ENCODE data around the gene PRDM16. TPM values are rescaled to one million over a fixed set of nuclear protein-coding genes. Genes with fewer than 3 reads are reported as not detected.

Gene PRDM16
- polyA plus RNA-seq, 1 donor (not counting 4 experiments of a cell fraction or from before 2014, with no cell fraction given): 0.05 TPM

DNA sequence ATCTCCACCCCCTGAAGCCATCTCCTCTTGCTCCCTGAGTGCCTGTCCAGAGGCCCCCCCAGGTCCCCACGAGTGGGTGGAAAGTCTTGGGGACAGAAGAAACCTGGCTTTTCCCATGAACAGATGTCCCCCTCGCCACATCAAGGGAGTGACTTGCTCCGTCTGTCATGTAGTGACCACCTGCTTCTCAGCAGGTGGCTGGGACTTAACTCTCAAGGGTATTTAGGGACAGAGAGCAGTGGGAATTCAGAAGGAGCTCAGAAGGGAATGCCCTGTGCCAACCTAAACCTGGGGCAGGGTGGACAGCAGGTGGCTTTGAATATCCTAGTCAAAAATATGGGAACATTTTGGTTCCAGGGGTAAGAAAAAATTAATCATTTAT lies 139.8 kb downstream of the PRDM16 start:
- no peak overlapping the region for H3K27ac ChIP-seq (ENCODE audit: control insufficient read depth, insufficient read depth, low read length)
- H3K79me2 ChIP-seq (ENCODE audit: control insufficient read depth, insufficient read depth, low read length): no peaks in the 10 kb centered on the region
- no peak overlapping the region for H3K4me2 ChIP-seq (ENCODE audit: control insufficient read depth, extremely low read depth, insufficient read depth, low read depth, low read length)
- TF ChIP-seq EZH2 (IDR thresholded peaks at IDR 0.05; ENCODE audit: low read length) (no peak), CTCF (optimal IDR thresholded peaks at IDR 0.05 in 1 of 3, IDR thresholded peaks at IDR 0.05 in 1 of 3, conservative IDR thresholded peaks at IDR 0.05 in 1 of 3; ENCODE audit: extremely low read depth in 1 of 3, insufficient read depth in 2 of 3, low read length in 3 of 3) (no peak)
- H3K36me3 ChIP-seq (ENCODE audit: control insufficient read depth in 2 of 2, extremely low read depth in 1 of 2, insufficient read depth in 2 of 2, low read length in 2 of 2): no peaks in the 10 kb centered on the region
- dilution Hi-C loops (cut with MboI; ENCODE audit: extremely low pct_ligation_motif_present, low sequenced_read_pairs): no loop called here
- DNase-seq (ENCODE audit: low read depth, low spot score): no peak
- no peaks in the 10 kb centered on the region for H4K20me1 ChIP-seq (ENCODE audit: control insufficient read depth, extremely low read depth, insufficient read depth, low read length)
- peaks cover 8% of the 10 kb centered on the region for H3K9me3 ChIP-seq (ENCODE audit: control insufficient read depth, low read depth, low read length)
- H3K4me3 ChIP-seq (ENCODE audit: control insufficient read depth in 2 of 3, extremely low read depth in 1 of 3, insufficient read depth in 2 of 3, low read depth in 1 of 3, low read length in 3 of 3): no peak overlapping the region
- H3K9me1 ChIP-seq (ENCODE audit: control insufficient read depth, extremely low read depth, insufficient read depth, low read length): no peaks in the 10 kb centered on the region
- no peak for FAIRE-seq
- no peaks in the 10 kb centered on the region for H3K27me3 ChIP-seq (ENCODE audit: control insufficient read depth, extremely low read depth, insufficient read depth, low read length)
- H3K9ac ChIP-seq (ENCODE audit: control insufficient read depth, extremely low read depth, insufficient read depth, low read length): no peak overlapping the region
- H3K4me1 ChIP-seq (ENCODE audit: control insufficient read depth, extremely low read depth, insufficient read depth, low read length): no peaks in the 10 kb centered on the region
- H2AFZ ChIP-seq (ENCODE audit: control insufficient read depth, low read length): no peak overlapping the region

GRCh38 chr1:3209201-3209600 lies 140.2 kb downstream of the PRDM16 start:
- no peaks in the 10 kb centered on the region for H3K4me1 ChIP-seq (ENCODE audit: control insufficient read depth, extremely low read depth, insufficient read depth, low read length)
- no peaks in the 10 kb centered on the region for H4K20me1 ChIP-seq (ENCODE audit: control insufficient read depth, extremely low read depth, insufficient read depth, low read length)
- dilution Hi-C loops (cut with MboI; ENCODE audit: extremely low pct_ligation_motif_present, low sequenced_read_pairs): no loop called here
- H3K79me2 ChIP-seq (ENCODE audit: control insufficient read depth, insufficient read depth, low read length): no peaks in the 10 kb centered on the region
- H3K27me3 ChIP-seq (ENCODE audit: control insufficient read depth, extremely low read depth, insufficient read depth, low read length): no peaks in the 10 kb centered on the region
- H3K4me2 ChIP-seq (ENCODE audit: control insufficient read depth, extremely low read depth, insufficient read depth, low read depth, low read length): no peak overlapping the region
- no peak for FAIRE-seq
- peaks cover 8% of the 10 kb centered on the region for H3K9me3 ChIP-seq (ENCODE audit: control insufficient read depth, low read depth, low read length)
- H3K36me3 ChIP-seq (ENCODE audit: control insufficient read depth in 2 of 2, extremely low read depth in 1 of 2, insufficient read depth in 2 of 2, low read length in 2 of 2): no peaks in the 10 kb centered on the region
- H3K27ac ChIP-seq (ENCODE audit: control insufficient read depth, insufficient read depth, low read length): no peak overlapping the region
- no peak overlapping the region for H3K4me3 ChIP-seq (ENCODE audit: control insufficient read depth in 2 of 3, extremely low read depth in 1 of 3, insufficient read depth in 2 of 3, low read depth in 1 of 3, low read length in 3 of 3)
- no peak for TF ChIP-seq CTCF (optimal IDR thresholded peaks at IDR 0.05 in 1 of 3, IDR thresholded peaks at IDR 0.05 in 1 of 3, conservative IDR thresholded peaks at IDR 0.05 in 1 of 3; ENCODE audit: extremely low read depth in 1 of 3, insufficient read depth in 2 of 3, low read length in 3 of 3)
- no peak for TF ChIP-seq EZH2 (IDR thresholded peaks at IDR 0.05; ENCODE audit: low read length)
- DNase-seq (ENCODE audit: low read depth, low spot score): no peak
- no peak overlapping the region for H2AFZ ChIP-seq (ENCODE audit: control insufficient read depth, low read length)
- no peaks in the 10 kb centered on the region for H3K9me1 ChIP-seq (ENCODE audit: control insufficient read depth, extremely low read depth, insufficient read depth, low read length)
- no peak overlapping the region for H3K9ac ChIP-seq (ENCODE audit: control insufficient read depth, extremely low read depth, insufficient read depth, low read length)
